ENCODE measurements around the gene ZNF451.

GRCh38 chr6:57162028-57162427, 72.0 kb downstream of the ZNF451 start:
- TF ChIP-seq POLR2A (IDR thresholded peaks at IDR 0.05) = no peak
- no peak for TF ChIP-seq CTCF (IDR thresholded peaks at IDR 0.05)

Data from prostate gland (tissue), 2 donors.